Lower lobe of right lung (tissue), 2 donors: ENCODE data around the gene HTATSF1. TPM values are rescaled to one million over a fixed set of nuclear protein-coding genes. Genes with fewer than 3 reads are reported as not detected.
A peak's percentile ranks its signal among the peaks of the same experiment; 100 is the strongest.

ENCODE experiments used
- ATAC-seq, 2 donors: fragments of 200-7000 bp; cut with Tn5 transposase; one replicate each; pipeline ENCODE4 v1.9.1; 2020 to 2022; ENCODE audit warnings: mild to moderate bottlenecking in 2 of 2, moderate library complexity in 2 of 2
- DNase-seq: peaks from one replicate; pipeline ENCODE4 v3.0.0-alpha.2; 2020
- H3K27ac ChIP-seq: fragments of 200-600 bp; one replicate; pipeline ENCODE4 v1.8.0; 2022
- H3K27me3 ChIP-seq: fragments of 200-600 bp; one replicate; pipeline ENCODE4 v1.8.0; 2022; ENCODE audit warnings: low read depth
- H3K36me3 ChIP-seq: fragments of 200-600 bp; one replicate; pipeline ENCODE4 v1.8.0; 2022; ENCODE audit warnings: mild to moderate bottlenecking
- H3K4me1 ChIP-seq: fragments of 200-600 bp; one replicate; pipeline ENCODE4 v1.8.0; 2022
- H3K4me3 ChIP-seq: fragments of 200-600 bp; one replicate; pipeline ENCODE4 v1.8.0; 2022; ENCODE audit warnings: mild to moderate bottlenecking
- H3K9me3 ChIP-seq: fragments of 200-600 bp; one replicate; pipeline ENCODE4 v1.8.0; 2022
- intact Hi-C: fragments of 100-400 bp; cut with DNase I; formaldehyde crosslinking; loops from one replicate; pipeline ENCODE4 v1.11.0; 2022
- total RNA-seq: library from RNA; stranded (reverse); fragmentation: NEBNext Ultra II Directional; extraction: Animal tissue kit (Norgen Biotek cat#: 25700); gene quantifications from one replicate; pipeline ENCODE4 v1.2.1, GENCODE V29; 2021
- TF ChIP-seq, protein P1 (sequence below): fragments of 200-600 bp; IDR thresholded peaks from one replicate; pipeline ENCODE4 v1.8.0; 2022; ENCODE audit warnings: antibody characterized with exemption, mild to moderate bottlenecking
- donor health status: DM: no; HTN: yes; CAD: no; lungs with severe emphysema.

HTATSF1 gene
- total RNA-seq, 1 donor from 2014 or later: 27.4 TPM

DNA sequence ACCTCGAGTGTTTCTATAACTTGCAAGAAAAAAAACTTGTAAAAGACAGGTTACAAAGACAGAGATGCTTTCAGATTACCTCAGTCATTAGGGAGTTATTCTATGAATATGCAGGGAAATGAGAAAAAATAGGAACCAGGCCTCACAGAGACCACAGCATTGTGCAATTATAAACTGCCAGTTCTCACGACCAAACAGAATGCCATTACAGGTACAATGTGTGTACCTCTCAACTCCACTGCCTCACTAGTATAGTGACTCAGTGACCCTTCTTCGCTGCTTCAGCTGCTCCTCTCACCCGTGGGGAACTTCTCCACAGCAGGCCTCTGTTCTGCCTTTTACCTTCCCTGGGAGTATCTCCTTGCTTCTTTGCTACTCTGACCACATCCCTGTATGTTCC is 2.3 kb upstream of the HTATSF1 start:
- Histone ChIP-seq H3K27me3 (peaks cover under 1% of the 10 kb centered on the region), H3K4me1 (no peaks in the 10 kb centered on the region), H3K27ac (no peak overlapping the region), H3K9me3 (no peaks in the 10 kb centered on the region), H3K4me3 (no peak overlapping the region), H3K36me3 (peaks cover 1% of the 10 kb centered on the region)
- DNase-seq (no peak), ATAC-seq (no peak)
- TF ChIP-seq, protein P1, sequence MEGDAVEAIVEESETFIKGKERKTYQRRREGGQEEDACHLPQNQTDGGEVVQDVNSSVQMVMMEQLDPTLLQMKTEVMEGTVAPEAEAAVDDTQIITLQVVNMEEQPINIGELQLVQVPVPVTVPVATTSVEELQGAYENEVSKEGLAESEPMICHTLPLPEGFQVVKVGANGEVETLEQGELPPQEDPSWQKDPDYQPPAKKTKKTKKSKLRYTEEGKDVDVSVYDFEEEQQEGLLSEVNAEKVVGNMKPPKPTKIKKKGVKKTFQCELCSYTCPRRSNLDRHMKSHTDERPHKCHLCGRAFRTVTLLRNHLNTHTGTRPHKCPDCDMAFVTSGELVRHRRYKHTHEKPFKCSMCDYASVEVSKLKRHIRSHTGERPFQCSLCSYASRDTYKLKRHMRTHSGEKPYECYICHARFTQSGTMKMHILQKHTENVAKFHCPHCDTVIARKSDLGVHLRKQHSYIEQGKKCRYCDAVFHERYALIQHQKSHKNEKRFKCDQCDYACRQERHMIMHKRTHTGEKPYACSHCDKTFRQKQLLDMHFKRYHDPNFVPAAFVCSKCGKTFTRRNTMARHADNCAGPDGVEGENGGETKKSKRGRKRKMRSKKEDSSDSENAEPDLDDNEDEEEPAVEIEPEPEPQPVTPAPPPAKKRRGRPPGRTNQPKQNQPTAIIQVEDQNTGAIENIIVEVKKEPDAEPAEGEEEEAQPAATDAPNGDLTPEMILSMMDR: no peak
- intact Hi-C loops: loop anchor here (10.0 kb wide), 1 partner anchor 510 kb away; the partner anchor contains the start of gene SLC9A6

DNA sequence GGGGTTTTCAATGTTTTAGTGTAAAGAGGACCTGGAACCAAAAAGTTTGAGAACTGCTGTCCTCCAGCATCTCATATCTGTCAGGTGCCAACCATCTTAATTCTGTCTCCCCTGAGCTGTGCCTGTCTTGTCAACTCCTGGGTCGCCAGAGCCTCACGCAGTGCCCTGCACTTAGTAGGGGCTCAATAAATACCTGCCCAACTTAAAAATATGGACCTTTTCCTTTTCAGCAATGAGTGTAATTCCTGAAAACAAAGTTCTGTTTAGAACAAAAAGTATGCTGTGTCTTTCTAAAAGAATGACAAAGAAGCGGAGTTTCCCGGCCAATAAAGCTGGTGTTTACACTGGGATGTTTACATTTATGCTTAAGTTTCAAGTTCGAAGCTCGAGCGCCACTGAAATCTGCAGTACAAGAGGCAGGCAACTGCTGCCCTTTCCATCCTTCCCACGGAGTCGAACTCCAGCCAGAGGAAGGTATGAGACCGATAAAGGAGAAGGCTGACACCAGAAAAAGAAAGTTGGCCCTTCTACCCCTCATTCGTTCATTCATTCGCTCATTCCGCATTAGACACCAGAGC is 1.1 kb upstream of the HTATSF1 start:
- no peaks in the 10 kb centered on the region for H3K27me3 ChIP-seq
- H3K9me3 ChIP-seq: no peaks in the 10 kb centered on the region
- peak in 1 of 2 donors; percentile 20 for ATAC-seq
- H3K4me1 ChIP-seq: no peaks in the 10 kb centered on the region
- H3K4me3 ChIP-seq: peak overlapping the region; percentile 68
- H3K36me3 ChIP-seq: peaks cover 14% of the 10 kb centered on the region
- intact Hi-C loops: loop anchor here (10.0 kb wide), 1 partner anchor 511 kb away; the partner anchor contains the start of gene SLC9A6
- H3K27ac ChIP-seq: peak overlapping the region; percentile 90
- TF ChIP-seq, protein P1: no peak
- DNase-seq: no peak

DNA sequence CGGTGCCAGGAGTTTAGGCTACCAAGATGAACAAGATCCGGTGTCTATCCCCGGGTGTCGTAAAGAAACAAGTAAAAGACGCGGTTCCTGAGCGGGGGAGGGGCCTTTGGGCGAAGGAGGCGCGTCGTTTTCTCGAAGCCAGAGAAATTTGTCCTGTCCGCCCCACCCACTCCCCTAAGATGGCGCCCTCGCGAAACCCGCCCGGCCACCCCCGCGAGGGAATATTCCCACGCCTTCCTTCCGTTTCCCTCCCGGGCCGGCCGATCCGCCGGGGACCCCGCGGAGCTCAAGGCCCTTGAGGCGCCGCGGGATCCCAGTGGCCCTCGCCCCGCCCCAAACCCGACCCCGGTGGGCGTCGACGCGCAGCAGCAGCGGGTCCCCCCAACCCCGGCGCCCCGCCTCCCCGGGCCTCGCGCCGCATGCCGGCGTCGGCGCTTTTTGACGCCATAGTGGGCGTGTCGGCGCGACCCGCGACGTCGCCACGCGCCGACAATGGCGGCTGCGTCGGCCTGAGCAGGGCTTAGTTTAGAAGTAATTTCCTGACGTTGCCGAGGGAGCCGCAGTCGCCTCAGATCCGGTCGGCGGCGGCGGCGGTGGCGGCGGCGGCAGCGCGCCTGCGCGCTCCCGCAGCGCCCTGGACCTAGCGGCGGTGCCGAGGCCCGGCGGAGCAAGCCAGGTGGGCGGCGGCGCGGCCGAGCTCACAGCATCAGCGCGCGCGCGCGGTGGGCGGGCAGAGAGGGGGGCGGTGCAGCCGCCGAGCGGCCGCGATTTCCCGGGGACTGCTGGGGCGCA is 432 bp upstream of the HTATSF1 start:
- H3K4me1 ChIP-seq: no peaks in the 10 kb centered on the region
- no peaks in the 10 kb centered on the region for H3K9me3 ChIP-seq
- DNase-seq: peak; percentile 87
- TF ChIP-seq, protein P1: no peak
- H3K27ac ChIP-seq: peak overlapping the region; percentile 90
- H3K27me3 ChIP-seq: no peaks in the 10 kb centered on the region
- ATAC-seq: peak; percentile 96 to 98
- peak overlapping the region; percentile 68 for H3K4me3 ChIP-seq
- peaks cover 20% of the 10 kb centered on the region for H3K36me3 ChIP-seq
- intact Hi-C loops: loop anchor here (10.0 kb wide), 1 partner anchor 512 kb away; the partner anchor contains the start of gene SLC9A6

DNA sequence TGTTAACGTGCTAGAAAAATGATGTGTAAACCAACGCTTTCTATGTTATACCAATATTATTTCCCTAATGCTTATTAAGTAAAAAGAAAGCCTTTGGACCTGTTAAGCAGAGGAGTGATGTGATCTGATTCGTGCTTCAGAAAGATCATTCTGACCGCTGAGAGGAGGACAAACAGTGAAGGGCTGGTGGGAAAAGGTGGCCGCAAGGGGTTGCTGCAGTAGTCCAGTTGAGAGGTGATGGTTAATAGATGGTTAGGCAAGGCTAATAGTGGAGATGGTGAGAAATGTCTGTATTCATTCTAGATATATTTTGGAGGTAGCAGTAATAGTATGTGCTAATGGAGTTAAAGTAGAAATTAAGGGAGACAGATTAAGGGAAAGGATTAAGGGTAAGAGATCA is 21.7 kb downstream of the HTATSF1 start:
- Histone ChIP-seq H3K4me3 (no peak overlapping the region), H3K4me1 (no peaks in the 10 kb centered on the region), H3K27me3 (no peaks in the 10 kb centered on the region), H3K27ac (no peak overlapping the region), H3K9me3 (no peaks in the 10 kb centered on the region), H3K36me3 (no peaks in the 10 kb centered on the region)
- ATAC-seq: no peak
- intact Hi-C loops: no loop called here
- DNase-seq: no peak
- TF ChIP-seq, protein P1: no peak

DNA sequence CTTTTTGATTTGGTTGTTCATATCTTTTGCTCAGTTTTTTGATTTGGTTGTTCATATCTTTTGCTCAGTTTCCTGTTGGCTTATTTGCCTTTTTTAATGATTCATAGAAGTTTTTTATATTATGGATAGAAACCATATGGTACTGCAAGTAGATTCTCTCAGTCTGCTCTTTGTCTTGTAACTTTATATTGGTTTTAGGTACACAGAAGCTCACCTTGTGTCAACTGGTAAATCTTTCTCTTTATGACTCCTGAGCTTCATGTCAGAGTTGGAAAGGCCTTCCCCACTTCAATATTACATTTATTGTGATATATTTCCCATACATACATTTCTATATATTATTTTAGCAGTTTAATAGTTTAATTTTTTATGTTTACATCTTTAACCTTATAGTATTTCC is 26.4 kb downstream of the HTATSF1 start:
- intact Hi-C loops: no loop called here
- no peaks in the 10 kb centered on the region for H3K27me3 ChIP-seq
- DNase-seq: no peak
- H3K36me3 ChIP-seq: no peaks in the 10 kb centered on the region
- no peaks in the 10 kb centered on the region for H3K4me1 ChIP-seq
- ATAC-seq: no peak
- H3K4me3 ChIP-seq: no peak overlapping the region
- no peaks in the 10 kb centered on the region for H3K9me3 ChIP-seq
- TF ChIP-seq, protein P1: no peak
- H3K27ac ChIP-seq: no peak overlapping the region
